MCF 10A (cell line): ENCODE data around the gene CMC4. TPM values are rescaled to one million over a fixed set of nuclear protein-coding genes. Genes with fewer than 3 reads are reported as not detected.

Source experiments
- BruUV-seq: library from RNA; stranded (reverse); fragments of 400-500 nt; replicated peaks from 2 replicates; lab custom pipeline; 2021; lab: Mats Ljungman, UMichigan
- CTCF ChIA-PET: fragments of 300-600 bp; sonication (Branson Sonifier 250); formaldehyde crosslinking; extraction: SDS; loops from one replicate; lab custom pipeline; 2021; ENCODE audit warnings: antibody characterized with exemption, inconsistent platforms; lab: Yijun Ruan, JAX
- POLR2A ChIA-PET: fragments of 300-600, 350-650 bp; sonication (Branson Sonifier 250); formaldehyde crosslinking; extraction: SDS; loops from one replicate; lab custom pipeline; 2020; ENCODE audit warnings: antibody characterized with exemption, inconsistent platforms; lab: Yijun Ruan, JAX
- DNase-seq: peaks from one replicate; pipeline ENCODE4 v3.0.0-alpha.2; 2018; ENCODE audit not compliant: unreplicated experiment
- H3K27ac Mint-ChIP-seq: one replicate; pipeline ENCODE4 v1.8.0; 2022; ENCODE audit warnings: mild to moderate bottlenecking, low read depth, mixed read lengths; ENCODE audit not compliant: unreplicated experiment
- H3K27me3 Mint-ChIP-seq: one replicate; pipeline ENCODE4 v1.8.0; 2022; ENCODE audit warnings: mixed read lengths; ENCODE audit not compliant: insufficient read depth, unreplicated experiment
- H3K36me3 Mint-ChIP-seq: one replicate; pipeline ENCODE4 v1.8.0; 2022; ENCODE audit warnings: mild to moderate bottlenecking, moderate library complexity, mixed read lengths; ENCODE audit not compliant: insufficient read depth, unreplicated experiment
- H3K4me1 Mint-ChIP-seq: one replicate; pipeline ENCODE4 v1.8.0; 2022; ENCODE audit warnings: mixed read lengths; ENCODE audit not compliant: insufficient read depth, unreplicated experiment
- H3K4me3 Mint-ChIP-seq: one replicate; pipeline ENCODE4 v1.8.0; 2022; ENCODE audit warnings: mild to moderate bottlenecking, moderate library complexity, mixed read lengths; ENCODE audit not compliant: unreplicated experiment
- H3K9me3 Mint-ChIP-seq: one replicate; pipeline ENCODE4 v1.8.0; 2022; ENCODE audit warnings: mixed read lengths; ENCODE audit not compliant: unreplicated experiment
- intact Hi-C: fragments of 100-400 bp; cut with micrococcal nuclease; formaldehyde crosslinking; loops from 2 replicates; pipeline ENCODE4 v1.14.1; 2022
- total RNA-seq: library from RNA; stranded (reverse); gene quantifications from 2 replicates; pipeline ENCODE4 v1.2.3, GENCODE V29; 2022
- TF ChIP-seq, protein P1 (sequence below): fragments of 200-600 bp; IDR thresholded peaks from one replicate; pipeline ENCODE4 v1.8.0; 2022; ENCODE audit warnings: antibody characterized with exemption, mild to moderate bottlenecking; ENCODE audit not compliant: unreplicated experiment

CMC4 gene
- total RNA-seq, 1 experiment from 2014 or later = 8.0 TPM

DNA sequence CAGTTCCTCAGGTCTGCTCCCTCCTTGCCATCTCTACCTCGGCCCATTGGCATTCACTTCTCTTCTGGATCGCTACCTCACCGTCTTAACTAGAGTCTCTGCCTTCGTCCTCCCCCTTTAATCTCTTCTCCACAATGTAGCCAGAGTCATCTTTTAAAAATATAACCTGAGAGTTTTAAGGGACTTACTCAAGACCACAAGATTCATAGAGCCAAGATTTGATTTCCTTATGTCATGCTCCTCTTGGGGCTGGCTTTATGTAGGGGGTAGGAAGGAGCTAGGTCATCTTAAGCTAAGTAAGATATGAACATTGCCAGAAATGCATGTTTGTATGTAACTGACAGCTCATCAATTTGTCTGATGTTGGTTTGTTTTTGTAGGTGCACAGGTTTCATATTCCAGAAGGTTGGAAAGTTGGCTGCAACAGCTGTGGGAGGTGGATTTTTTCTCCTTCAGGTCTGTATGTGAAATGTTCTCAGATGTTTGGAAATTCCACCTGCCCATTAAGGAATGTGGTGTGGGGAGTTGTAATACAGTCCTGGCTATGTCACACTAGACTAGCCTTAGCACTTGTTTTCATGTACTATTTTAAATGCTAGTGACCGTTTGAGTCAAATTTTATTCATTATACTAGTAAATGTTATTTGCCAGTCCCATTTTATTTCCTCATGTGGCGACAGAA, 24.7 kb downstream of the CMC4 start:
- TF ChIP-seq, protein P1, sequence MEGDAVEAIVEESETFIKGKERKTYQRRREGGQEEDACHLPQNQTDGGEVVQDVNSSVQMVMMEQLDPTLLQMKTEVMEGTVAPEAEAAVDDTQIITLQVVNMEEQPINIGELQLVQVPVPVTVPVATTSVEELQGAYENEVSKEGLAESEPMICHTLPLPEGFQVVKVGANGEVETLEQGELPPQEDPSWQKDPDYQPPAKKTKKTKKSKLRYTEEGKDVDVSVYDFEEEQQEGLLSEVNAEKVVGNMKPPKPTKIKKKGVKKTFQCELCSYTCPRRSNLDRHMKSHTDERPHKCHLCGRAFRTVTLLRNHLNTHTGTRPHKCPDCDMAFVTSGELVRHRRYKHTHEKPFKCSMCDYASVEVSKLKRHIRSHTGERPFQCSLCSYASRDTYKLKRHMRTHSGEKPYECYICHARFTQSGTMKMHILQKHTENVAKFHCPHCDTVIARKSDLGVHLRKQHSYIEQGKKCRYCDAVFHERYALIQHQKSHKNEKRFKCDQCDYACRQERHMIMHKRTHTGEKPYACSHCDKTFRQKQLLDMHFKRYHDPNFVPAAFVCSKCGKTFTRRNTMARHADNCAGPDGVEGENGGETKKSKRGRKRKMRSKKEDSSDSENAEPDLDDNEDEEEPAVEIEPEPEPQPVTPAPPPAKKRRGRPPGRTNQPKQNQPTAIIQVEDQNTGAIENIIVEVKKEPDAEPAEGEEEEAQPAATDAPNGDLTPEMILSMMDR = no peak
- intact Hi-C loops = no loop called here
- no peak overlapping the region for H3K4me3 Mint-ChIP-seq
- POLR2A ChIA-PET = interaction anchor here (1.4 kb wide), 1 partner anchor 19 kb away, joined by 4 read pairs; the partner anchor contains the start of gene FUNDC2
- peaks cover 14% of the 10 kb centered on the region for H3K36me3 Mint-ChIP-seq
- CTCF ChIA-PET = interaction anchor here (0.8 to 1.4 kb wide), 5 partner anchors 10 to 61 kb away, joined by 3 to 9 read pairs (median 4); no protein-coding TSS in a partner anchor
- no peaks in the 10 kb centered on the region for H3K9me3 Mint-ChIP-seq
- no TSS peak for BruUV-seq
- H3K27ac Mint-ChIP-seq = no peak overlapping the region
- peaks cover 7% of the 10 kb centered on the region for H3K4me1 Mint-ChIP-seq
- no peak for DNase-seq
- H3K27me3 Mint-ChIP-seq = peaks cover 52% of the 10 kb centered on the region

DNA sequence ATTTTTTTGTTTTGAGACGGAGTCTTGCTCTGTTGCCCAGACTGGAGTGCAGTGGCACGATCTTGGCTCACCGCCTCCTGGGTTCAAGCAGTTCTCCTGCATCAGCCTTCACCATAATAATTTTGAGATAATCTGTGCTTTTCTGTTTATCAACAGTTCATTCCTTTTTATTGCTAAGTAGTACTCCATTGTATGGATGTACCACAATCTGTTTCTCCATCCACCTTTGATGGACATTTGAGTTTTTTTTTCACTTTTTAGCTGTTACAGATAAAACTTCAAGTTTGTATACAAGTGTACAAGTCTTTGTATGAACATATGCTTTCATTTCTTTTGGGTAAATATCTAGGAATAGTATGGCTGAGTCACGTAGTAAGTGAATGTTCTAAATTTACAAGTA, 35.2 kb downstream of the CMC4 start:
- CTCF ChIA-PET = interaction anchor here (0.6 to 1.0 kb wide), 2 partner anchors 11 to 24 kb away, joined by 3 read pairs; no protein-coding TSS in a partner anchor
- POLR2A ChIA-PET = interaction anchor here (0.9 to 1.9 kb wide), 2 partner anchors 9 to 96 kb away, joined by 3 to 5 read pairs; partner anchors contain the start of gene FUNDC2
- Mint-ChIP-seq H3K27me3 (peaks cover 19% of the 10 kb centered on the region), H3K27ac (no peak overlapping the region), H3K4me1 (no peaks in the 10 kb centered on the region), H3K9me3 (peaks cover 11% of the 10 kb centered on the region), H3K4me3 (no peak overlapping the region), H3K36me3 (peaks cover 24% of the 10 kb centered on the region)
- BruUV-seq = no TSS peak
- intact Hi-C loops = no loop called here
- no peak for DNase-seq
- TF ChIP-seq, protein P1 = no peak

DNA sequence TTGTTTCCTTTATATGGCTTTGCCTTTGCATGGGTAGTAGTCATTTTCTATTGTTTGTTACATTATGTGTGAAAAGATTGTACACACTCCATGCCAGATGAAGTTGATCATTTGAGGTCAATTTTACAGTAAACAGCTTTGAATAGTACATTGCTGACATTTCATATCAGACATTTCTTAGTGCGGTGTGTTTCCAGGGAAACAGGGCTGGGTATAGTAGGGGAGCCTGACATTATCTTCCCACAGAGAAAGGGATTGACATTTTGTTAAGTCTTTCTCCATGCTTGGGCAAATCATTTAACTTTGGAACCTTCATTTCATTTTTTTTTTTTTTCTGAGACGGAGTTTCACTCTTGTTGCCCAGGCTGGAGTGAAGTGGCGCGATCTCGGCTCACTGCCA, 39.3 kb downstream of the CMC4 start:
- DNase-seq = no peak
- Mint-ChIP-seq H3K27ac (no peak overlapping the region), H3K4me3 (no peak overlapping the region), H3K27me3 (peaks cover 11% of the 10 kb centered on the region), H3K4me1 (peaks cover 6% of the 10 kb centered on the region), H3K36me3 (peaks cover 19% of the 10 kb centered on the region), H3K9me3 (no peaks in the 10 kb centered on the region)
- BruUV-seq = no TSS peak
- ChIA-PET CTCF (interaction anchor here (0.7 to 0.8 kb wide), 2 partner anchors 29 to 247 kb away, joined by 4 read pairs; no protein-coding TSS in a partner anchor), POLR2A (no interaction called here)
- TF ChIP-seq, protein P1 = no peak
- intact Hi-C loops = no loop called here

DNA sequence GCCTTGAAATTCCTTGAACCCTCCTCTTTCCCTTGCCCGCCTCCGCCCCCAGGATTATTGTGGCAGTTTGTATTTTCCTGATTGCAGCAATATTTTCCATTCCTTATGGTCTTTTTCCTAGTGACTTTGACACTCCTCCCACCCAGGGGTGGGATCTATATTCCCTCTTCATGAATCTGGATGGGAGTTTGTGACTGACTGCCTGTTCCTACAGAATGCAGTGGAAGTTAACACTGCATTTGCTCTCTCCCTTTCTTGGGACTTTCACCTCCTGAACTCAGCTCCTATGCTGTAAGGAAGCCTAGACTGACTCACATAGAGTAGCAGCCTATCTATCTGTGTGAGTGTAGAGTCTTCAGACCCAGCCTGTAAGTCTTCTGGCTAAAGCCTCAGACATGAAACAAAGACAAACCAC, 42.1 kb downstream of the CMC4 start:
- TF ChIP-seq, protein P1 = no peak
- H3K4me3 Mint-ChIP-seq = peak overlapping the region; percentile 46
- H3K27me3 Mint-ChIP-seq = peaks cover 22% of the 10 kb centered on the region
- DNase-seq = peak; percentile 18
- H3K4me1 Mint-ChIP-seq = peaks cover 13% of the 10 kb centered on the region
- H3K36me3 Mint-ChIP-seq = no peaks in the 10 kb centered on the region
- no TSS peak for BruUV-seq
- no peaks in the 10 kb centered on the region for H3K9me3 Mint-ChIP-seq
- peak overlapping the region; percentile 17 for H3K27ac Mint-ChIP-seq
- ChIA-PET CTCF (interaction anchor here (0.6 to 0.9 kb wide), 2 partner anchors 28 to 72 kb away, joined by 3 read pairs; no protein-coding TSS in a partner anchor), POLR2A (interaction anchor here (1.1 to 3.4 kb wide), 3 partner anchors 33 to 43 kb away, joined by 5 to 35 read pairs (median 21); partner anchors contain the start of gene BRCC3)
- intact Hi-C loops = no loop called here
